GM19240 (cell line): ENCODE measurements around the gene SEPTIN11.

ENCODE experiments used
- DNase-seq: peaks from one replicate; pipeline ENCODE4 v3.0.0; 2011; ENCODE audit warnings: low spot score; ENCODE audit not compliant: insufficient read length

Gene SEPTIN11

GRCh38 chr4:76949276-76950051 is at the start of gene SEPTIN11:
Gene SEPTIN11 (plus strand): TSS chr4:76949752. CDS start chr4:76949904, 152 bp downstream.
- DNase-seq = peak; percentile 75

DNA sequence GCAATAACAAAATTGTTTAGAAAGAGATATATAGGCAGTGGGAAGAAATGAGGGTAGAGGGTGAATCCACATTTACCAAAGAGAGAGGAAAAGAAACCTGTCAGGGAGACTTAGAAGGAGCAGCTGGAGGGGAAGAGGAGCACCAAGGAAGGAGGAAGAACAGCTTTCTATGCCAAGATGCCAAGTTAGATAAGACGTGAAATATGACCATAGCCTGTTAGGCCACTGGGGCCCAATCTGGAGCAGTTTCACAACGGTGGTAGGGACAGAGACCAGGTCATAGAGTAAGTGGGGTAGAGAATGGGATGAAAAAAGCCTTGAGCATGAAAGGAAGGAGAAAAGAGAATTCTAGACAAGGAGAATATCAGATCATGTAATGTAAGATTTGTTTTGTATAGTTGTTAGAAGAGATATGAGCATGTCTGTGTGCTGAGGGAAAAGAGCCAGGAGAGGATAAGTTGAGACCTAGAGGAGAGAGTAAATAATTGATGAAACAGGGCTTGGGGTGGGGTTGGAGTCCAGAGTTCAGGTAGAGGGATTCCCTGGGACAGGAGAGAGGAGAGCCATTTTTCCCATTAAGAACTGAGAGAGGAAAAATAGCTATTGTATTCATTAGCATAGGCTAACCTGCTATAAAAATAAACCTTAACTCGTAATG is 47.2 kb upstream of the SEPTIN11 start:
- DNase-seq = no peak

DNA sequence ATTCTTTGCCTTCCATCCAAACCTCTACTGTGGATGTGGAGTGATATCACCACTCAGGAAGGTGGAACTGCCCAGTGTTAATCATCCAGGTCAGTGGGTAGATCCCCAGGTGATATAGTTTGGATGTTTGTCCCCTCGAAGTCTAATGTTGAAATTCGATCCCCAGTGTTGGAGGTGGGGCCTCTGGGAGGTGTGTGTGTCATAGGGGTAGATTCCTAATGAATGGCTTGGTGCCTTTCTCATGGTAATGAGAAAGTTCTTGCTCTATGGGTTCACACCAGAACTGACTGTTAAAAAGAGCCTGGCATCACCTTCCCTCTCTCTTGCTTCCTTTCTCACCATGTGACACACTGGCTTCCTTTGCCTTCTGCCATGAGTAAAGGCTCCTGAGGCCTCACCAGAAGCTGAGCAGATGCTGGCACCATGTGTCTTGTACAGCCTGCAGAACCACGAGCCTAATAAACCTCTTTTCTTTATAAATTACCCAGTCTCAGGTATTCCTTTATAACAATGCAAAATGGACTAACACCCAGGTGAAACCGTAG is 44.8 kb upstream of the SEPTIN11 start:
- no peak for DNase-seq

- no peak for DNase-seq
Observed at GRCh38 chr4:76905521-76905920, 44.0 kb upstream of the SEPTIN11 start.

GRCh38 chr4:76909711-76910110 is 39.8 kb upstream of the SEPTIN11 start:
- DNase-seq = no peak

DNA sequence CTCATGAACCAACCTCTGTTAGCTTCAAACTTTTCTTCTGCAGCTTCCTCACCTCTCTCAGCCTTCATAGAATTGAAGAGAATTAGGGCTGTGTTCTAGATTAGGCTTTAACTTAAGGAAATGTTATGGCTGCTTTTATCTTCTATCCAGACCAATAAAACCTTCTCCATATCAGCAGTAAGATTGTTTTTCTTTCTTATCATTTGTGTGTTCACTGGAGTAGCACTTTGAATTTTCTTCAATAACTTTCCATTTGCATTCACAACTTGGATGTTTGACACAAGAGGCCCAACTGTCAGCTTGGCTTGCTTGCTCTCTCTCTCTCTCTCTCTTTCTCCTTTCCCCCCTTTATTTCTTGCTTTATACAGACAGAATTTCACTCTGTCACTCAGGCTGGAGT is 28.8 kb upstream of the SEPTIN11 start:
- no peak for DNase-seq

- no peak for DNase-seq
Observed at GRCh38 chr4:76923619-76924357, 25.8 kb upstream of the SEPTIN11 start.

GRCh38 chr4:76926841-76927240 is 22.7 kb upstream of the SEPTIN11 start:
- DNase-seq = no peak

GRCh38 chr4:76930685-76931084 is 18.9 kb upstream of the SEPTIN11 start:
- no peak for DNase-seq

- DNase-seq = no peak
Observed at GRCh38 chr4:76931087-76931486, 18.5 kb upstream of the SEPTIN11 start.

DNA sequence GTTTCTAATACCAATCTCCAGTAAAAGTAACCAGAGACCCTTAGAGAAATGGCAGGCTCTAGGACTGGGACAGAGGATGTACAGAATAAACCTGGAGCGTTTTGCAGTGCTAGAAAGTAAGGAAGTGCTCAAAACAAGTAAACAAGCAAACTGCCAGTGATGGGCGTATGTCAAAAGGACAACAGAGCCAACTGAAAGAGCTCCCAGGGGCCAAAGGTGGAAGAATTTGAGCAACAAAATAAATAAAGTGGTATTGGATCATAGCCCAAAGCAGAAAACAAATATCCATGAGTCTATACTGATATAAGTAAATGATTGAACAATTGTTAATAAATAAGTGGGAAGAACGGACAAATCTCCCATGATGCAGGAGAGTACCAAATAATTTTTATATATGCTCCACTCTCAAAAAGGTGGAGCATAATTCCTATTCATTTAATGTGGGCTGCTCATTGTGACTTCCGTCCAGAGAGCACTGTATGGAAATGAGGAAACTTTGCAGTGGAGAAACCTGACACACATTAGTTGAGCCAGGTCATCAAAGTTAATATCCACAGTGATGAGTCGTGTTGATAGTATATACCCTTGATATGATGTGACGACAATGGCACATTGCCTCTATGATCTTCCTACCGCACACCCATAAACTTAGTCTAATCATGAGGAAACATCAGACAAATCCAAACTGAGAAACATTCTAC is 17.8 kb upstream of the SEPTIN11 start:
- no peak for DNase-seq

GRCh38 chr4:76939184-76939583 is 10.4 kb upstream of the SEPTIN11 start:
- no peak for DNase-seq

DNA sequence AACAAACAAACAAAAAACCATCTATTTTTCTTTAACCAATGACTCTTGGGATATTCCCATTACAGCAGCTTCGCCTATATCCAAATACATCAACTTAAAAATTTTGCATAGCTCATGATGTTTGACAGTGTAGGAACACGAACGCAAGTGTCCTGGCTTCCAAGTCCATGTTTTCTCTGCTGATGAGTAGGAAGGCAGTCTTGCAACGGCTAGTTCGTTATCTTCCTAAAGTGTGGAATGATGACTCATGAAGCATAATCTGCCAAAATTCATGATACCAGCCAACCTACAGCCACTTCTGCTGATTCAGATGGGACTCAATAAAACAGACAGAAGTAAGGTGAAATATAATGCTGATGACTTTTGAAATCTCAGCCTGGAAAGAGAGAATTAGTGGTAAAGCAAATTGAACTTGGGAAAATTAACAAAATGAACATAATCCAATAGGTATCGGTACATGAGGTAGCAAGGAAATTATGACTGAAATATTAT is 6.4 kb upstream of the SEPTIN11 start:
- no peak for DNase-seq

DNA sequence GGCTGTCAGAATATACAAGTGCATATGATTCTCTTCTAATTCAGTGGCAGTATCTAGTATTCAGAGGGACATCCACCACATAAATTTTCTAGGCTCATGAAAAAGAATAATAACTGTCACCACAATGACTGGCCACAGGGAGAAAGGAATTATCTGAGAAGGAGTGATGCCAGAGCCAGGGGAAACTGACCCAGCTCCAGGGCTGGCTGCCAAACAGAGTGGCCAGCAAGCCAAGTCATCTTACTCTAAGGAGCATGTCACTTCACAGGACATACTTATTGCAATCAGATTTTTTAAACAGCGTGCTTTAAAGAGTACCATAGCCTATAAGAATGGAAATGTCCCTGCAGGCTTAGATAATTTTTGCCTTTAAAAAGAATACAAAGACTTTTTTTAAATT is 5.8 kb upstream of the SEPTIN11 start:
- DNase-seq = no peak

DNA sequence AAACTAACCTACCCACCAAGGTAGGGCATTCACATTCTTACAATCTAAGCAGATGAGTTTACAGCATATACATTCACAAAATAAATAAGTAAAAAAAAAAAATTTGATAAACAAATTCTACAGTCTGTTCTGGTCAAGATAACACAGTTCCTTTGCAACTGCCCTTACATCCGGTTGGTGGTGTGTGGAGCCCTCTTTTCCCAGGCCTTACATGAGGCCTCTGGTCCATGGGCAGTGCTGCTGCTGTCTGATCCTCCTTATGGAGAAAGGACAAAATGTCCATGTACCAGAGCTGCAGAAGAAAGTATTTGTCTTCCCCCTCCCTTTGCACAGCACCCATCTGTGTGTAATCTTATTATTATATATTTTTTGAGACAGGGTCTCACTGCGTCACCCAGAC is 2.2 kb upstream of the SEPTIN11 start:
- DNase-seq = no peak

GRCh38 chr4:76948443-76949275 is 893 bp upstream of the SEPTIN11 start:
- peak; percentile 66 for DNase-seq

DNA sequence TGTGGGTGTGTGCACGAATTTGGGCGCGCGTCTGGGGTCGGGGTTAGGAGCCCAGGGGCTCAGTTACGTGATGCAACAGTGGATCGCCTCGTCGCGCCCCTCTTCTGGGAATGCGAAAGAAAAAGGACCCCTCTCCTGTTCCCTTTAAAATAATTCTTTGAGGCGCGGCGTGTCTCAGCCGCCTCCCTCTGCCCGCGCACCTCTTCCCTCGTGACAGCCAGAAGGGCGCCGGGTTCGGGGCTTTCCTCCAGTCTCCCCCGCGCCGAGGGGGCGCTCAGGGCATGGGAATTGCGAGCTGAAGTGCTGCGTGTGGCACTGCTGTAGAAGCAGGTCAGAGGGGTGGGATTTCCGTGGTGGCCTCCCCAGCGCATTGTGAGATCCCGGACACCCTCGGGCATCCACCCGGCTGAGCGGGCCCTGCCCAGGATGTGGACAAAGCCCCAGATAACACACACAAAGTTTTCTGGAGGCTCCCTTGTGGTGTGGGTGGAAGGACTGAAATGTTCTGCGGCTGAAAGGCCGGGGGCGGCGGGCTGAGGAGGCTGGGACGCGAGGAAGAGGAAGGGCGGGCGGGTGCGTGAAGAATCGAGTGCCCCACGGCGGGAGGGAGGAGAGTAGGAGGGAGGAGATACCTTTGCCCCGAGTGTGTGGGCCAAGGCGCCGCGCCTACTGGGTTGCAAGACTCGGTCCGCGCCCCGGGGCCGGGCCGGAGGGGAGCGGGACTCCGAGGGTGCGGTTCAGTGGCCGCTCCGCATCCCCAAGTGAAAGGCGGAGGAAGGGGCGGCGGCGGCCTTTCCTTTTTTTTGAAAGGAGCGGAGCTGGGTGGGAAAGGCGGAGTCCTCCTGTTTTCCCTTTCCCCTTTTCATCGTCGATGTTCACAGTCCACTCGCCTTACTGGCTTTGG is 752 bp downstream of the SEPTIN11 start:
- DNase-seq = no peak

- no peak for DNase-seq
Observed at GRCh38 chr4:76950956-76951671, 1.6 kb downstream of the SEPTIN11 start.

- DNase-seq = no peak
Observed at GRCh38 chr4:76951672-76952010, 2.1 kb downstream of the SEPTIN11 start.
